Measurements from ENCODE around the gene AEBP1.

The AEBP1 gene

GRCh38 chr7:44106311-44107065 is 2.3 kb downstream of the AEBP1 start:
- DNase-seq = no peak

GRCh38 chr7:44107116-44107960 is 3.2 kb downstream of the AEBP1 start:
- DNase-seq = no peak

- DNase-seq = no peak
These were observed 4.0 kb downstream of the AEBP1 start for GRCh38 chr7:44107961-44108767.

- no peak for DNase-seq
These were observed 4.9 kb downstream of the AEBP1 start for GRCh38 chr7:44108768-44109750.

GRCh38 chr7:44109991-44110390 is 5.8 kb downstream of the AEBP1 start:
- no peak for DNase-seq

- no peak for DNase-seq
These were observed 6.8 kb downstream of the AEBP1 start for GRCh38 chr7:44110719-44111635.

GRCh38 chr7:44111761-44112160 is 7.6 kb downstream of the AEBP1 start:
- DNase-seq = no peak

- no peak for DNase-seq
These were observed 8.3 kb downstream of the AEBP1 start for GRCh38 chr7:44112231-44112996.

GRCh38 chr7:44112997-44113763 is 9.0 kb downstream of the AEBP1 start:
- DNase-seq = no peak

GRCh38 chr7:44113764-44114354 is 9.7 kb downstream of the AEBP1 start:
- no peak for DNase-seq

- no peak for DNase-seq
These were observed 10.6 kb downstream of the AEBP1 start for GRCh38 chr7:44114586-44115310.

- DNase-seq = no peak
These were observed 12.1 kb downstream of the AEBP1 start for GRCh38 chr7:44116087-44116788.

- DNase-seq = no peak
These were observed 12.9 kb downstream of the AEBP1 start for GRCh38 chr7:44116789-44117666.

GRCh38 chr7:44117801-44118429 is 13.8 kb downstream of the AEBP1 start:
- no peak for DNase-seq

- DNase-seq = no peak
These were observed 15.8 kb downstream of the AEBP1 start for GRCh38 chr7:44119829-44120380.

GRCh38 chr7:44120395-44120794 is 16.2 kb downstream of the AEBP1 start:
- DNase-seq = no peak
